MM.1S (cell line): ENCODE results near the gene ACTL10.

Experiments used
- DNase-seq: peaks from one replicate; pipeline ENCODE4 v3.0.0-alpha.2; 2015
- H2AFZ ChIP-seq: fragments of 300-600 bp; sonication (generic); 2 replicates; pipeline ENCODE4 v1.6.0; 2016; ENCODE audit warnings: antibody characterized with exemption, low read length
- H3F3A ChIP-seq: fragments of 300-600 bp; sonication (generic); 2 replicates; pipeline ENCODE4 v1.6.1; 2016; ENCODE audit warnings: mild to moderate bottlenecking, antibody characterized with exemption, low read length, moderate library complexity, mixed read lengths; ENCODE audit not compliant: insufficient read depth
- H3K27ac ChIP-seq: fragments of 300-600 bp; sonication (generic); 2 replicates; pipeline ENCODE4 v1.5.1; 2016; ENCODE audit warnings: mild to moderate bottlenecking, low read length
- H3K27me3 ChIP-seq: fragments of 300-600 bp; sonication (generic); replicated peaks from 2 replicates; pipeline ENCODE4 v1.6.0; 2016; ENCODE audit warnings: low read length; ENCODE audit not compliant: insufficient read depth
- H3K36me3 ChIP-seq: fragments of 300-600 bp; sonication (generic); replicated peaks from 2 replicates; pipeline ENCODE4 v1.6.1; 2016; ENCODE audit warnings: mild to moderate bottlenecking, low read length, mixed read lengths; ENCODE audit not compliant: insufficient read depth
- H3K4me1 ChIP-seq: fragments of 300-600 bp; sonication (generic); 2 replicates; pipeline ENCODE4 v1.6.1; 2016; ENCODE audit warnings: low read length, mixed read lengths
- H3K4me2 ChIP-seq: fragments of 300-600 bp; sonication (generic); 2 replicates; pipeline ENCODE4 v1.6.0; 2016; ENCODE audit warnings: low read depth, low read length
- H3K4me3 ChIP-seq: fragments of 300-600 bp; sonication (generic); 2 replicates; pipeline ENCODE4 v1.5.1; 2016; ENCODE audit warnings: low read length, mixed read lengths
- H3K79me2 ChIP-seq: fragments of 300-600 bp; sonication (generic); 2 replicates; pipeline ENCODE4 v1.6.1; 2016; ENCODE audit warnings: mixed run types, low read length, mixed read lengths
- H3K9ac ChIP-seq: fragments of 300-600 bp; sonication (generic); 2 replicates; pipeline ENCODE4 v1.6.1; 2016; ENCODE audit warnings: low read length, mixed read lengths
- H3K9me2 ChIP-seq: fragments of 300-600 bp; sonication (generic); replicated peaks from 2 replicates; pipeline ENCODE4 v1.6.1; 2016; ENCODE audit warnings: mild to moderate bottlenecking, low read length, mixed read lengths; ENCODE audit not compliant: insufficient read depth
- H3K9me3 ChIP-seq: fragments of 300-600 bp; sonication (generic); replicated peaks from 2 replicates; pipeline ENCODE4 v1.6.1; 2016; ENCODE audit warnings: mild to moderate bottlenecking, low read length, mixed read lengths; ENCODE audit not compliant: insufficient read depth
- H4K20me1 ChIP-seq: fragments of 300-600 bp; sonication (generic); 2 replicates; pipeline ENCODE4 v1.6.1; 2016; ENCODE audit warnings: mild to moderate bottlenecking, low read length, moderate library complexity, mixed read lengths; ENCODE audit not compliant: insufficient read depth
- CTCF ChIP-seq: fragments of 300-600 bp; sonication (generic); IDR thresholded peaks from 2 replicates; pipeline ENCODE4 v1.5.1; 2016; ENCODE audit warnings: antibody characterized with exemption, low read length, mixed read lengths
- EZH2 ChIP-seq: fragments of 300-600 bp; sonication (generic); optimal IDR thresholded peaks from 2 replicates; pipeline ENCODE3; 2017; ENCODE audit warnings: low read depth, mild to moderate bottlenecking, antibody characterized with exemption, low read length, mixed read lengths
- EZH2phosphoT487 ChIP-seq: fragments of 300-600 bp; sonication (generic); IDR thresholded peaks from 2 replicates; pipeline ENCODE4 v1.6.1; 2018; ENCODE audit warnings: antibody characterized with exemption, low read length

ACTL10 gene

GRCh38 chr20:33687993-33688937, 21.5 kb downstream of the ACTL10 start:
- Histone ChIP-seq H3K36me3 (no peaks in the 10 kb centered on the region), H3K79me2 (peaks cover 23% of the 10 kb centered on the region), H3K4me3 (no peak overlapping the region), H3K9ac (no peak overlapping the region), H3K27ac (no peak overlapping the region), H2AFZ (no peak overlapping the region), H3K9me3 (no peaks in the 10 kb centered on the region), H3K4me1 (peaks cover 14% of the 10 kb centered on the region), H3K27me3 (no peaks in the 10 kb centered on the region), H3K9me2 (no peaks in the 10 kb centered on the region), H3F3A (peaks cover 10% of the 10 kb centered on the region), H3K4me2 (no peak overlapping the region), H4K20me1 (no peaks in the 10 kb centered on the region)
- TF ChIP-seq EZH2: no peak
- TF ChIP-seq CTCF: no peak
- TF ChIP-seq EZH2phosphoT487: no peak
- DNase-seq: peak; percentile 5

- H3K4me2 ChIP-seq: no peak overlapping the region
- H3K4me3 ChIP-seq: no peak overlapping the region
- H3K4me1 ChIP-seq: peaks cover 14% of the 10 kb centered on the region
- H3K36me3 ChIP-seq: no peaks in the 10 kb centered on the region
- no peak for TF ChIP-seq EZH2
- TF ChIP-seq CTCF: no peak
- TF ChIP-seq EZH2phosphoT487: no peak
- H4K20me1 ChIP-seq: no peaks in the 10 kb centered on the region
- no peak overlapping the region for H2AFZ ChIP-seq
- H3K27me3 ChIP-seq: no peaks in the 10 kb centered on the region
- peaks cover 16% of the 10 kb centered on the region for H3K79me2 ChIP-seq
- DNase-seq: peak; percentile 4
- H3K9me2 ChIP-seq: no peaks in the 10 kb centered on the region
- H3K9ac ChIP-seq: no peak overlapping the region
- no peaks in the 10 kb centered on the region for H3K9me3 ChIP-seq
- no peak overlapping the region for H3K27ac ChIP-seq
- peaks cover 10% of the 10 kb centered on the region for H3F3A ChIP-seq
Measured at GRCh38 chr20:33688938-33689424, 22.2 kb downstream of the ACTL10 start.

- no peak overlapping the region for H3K4me2 ChIP-seq
- H2AFZ ChIP-seq: no peak overlapping the region
- H3K79me2 ChIP-seq: peaks cover 11% of the 10 kb centered on the region
- TF ChIP-seq EZH2phosphoT487 (no peak), EZH2 (no peak), CTCF (no peak)
- H3F3A ChIP-seq: peaks cover 10% of the 10 kb centered on the region
- H3K9me3 ChIP-seq: no peaks in the 10 kb centered on the region
- H4K20me1 ChIP-seq: no peaks in the 10 kb centered on the region
- no peaks in the 10 kb centered on the region for H3K36me3 ChIP-seq
- H3K9me2 ChIP-seq: no peaks in the 10 kb centered on the region
- no peak overlapping the region for H3K4me3 ChIP-seq
- DNase-seq: no peak
- no peak overlapping the region for H3K9ac ChIP-seq
- no peak overlapping the region for H3K27ac ChIP-seq
- no peaks in the 10 kb centered on the region for H3K27me3 ChIP-seq
- peaks cover 12% of the 10 kb centered on the region for H3K4me1 ChIP-seq
Measured at GRCh38 chr20:33689493-33689892, 22.8 kb downstream of the ACTL10 start.
